ENCODE measurements around the gene TMEM200A.

DNA sequence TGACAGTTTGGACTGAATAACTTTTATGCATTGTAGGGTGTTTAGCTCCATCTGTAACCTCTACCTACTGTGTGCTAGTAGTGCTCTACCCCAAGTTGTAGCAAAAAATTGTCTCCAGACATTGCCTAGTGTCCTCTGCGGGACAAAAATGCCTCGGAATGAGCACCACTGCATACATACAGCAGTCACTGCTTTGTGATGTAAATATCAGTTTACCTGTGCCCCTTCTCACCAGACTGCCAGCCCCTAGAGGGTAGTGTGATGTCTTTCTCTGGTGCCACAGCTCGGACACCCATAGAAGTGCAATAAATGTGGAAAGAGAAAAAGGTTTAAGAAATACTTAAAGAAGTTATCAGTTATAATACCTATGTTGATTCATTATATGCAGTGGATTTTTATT lies 25.1 kb downstream of the TMEM200A start:
- no peak for TF ChIP-seq CTCF (IDR thresholded peaks at IDR 0.05; ENCODE audit: low read depth, low read length)
- no peak for TF ChIP-seq EZH2phosphoT487 (IDR thresholded peaks at IDR 0.05; ENCODE audit: low read depth)

All from OCI-LY3 (cell line).